OCI-M2 (cell line): Measurements from ENCODE around the gene ATAD3B.
"Not testable (repeated sequence)": the region's sequence is repeated elsewhere in the genome, so short reads cannot be mapped to it uniquely, and the experiment has no call there.

ENCODE experiments used
- DNase-seq: peaks from one replicate; lab custom pipeline; 2025; ENCODE audit not compliant: unreplicated experiment; lab: John Stamatoyannopoulos, UW

Gene ATAD3B, protein sequence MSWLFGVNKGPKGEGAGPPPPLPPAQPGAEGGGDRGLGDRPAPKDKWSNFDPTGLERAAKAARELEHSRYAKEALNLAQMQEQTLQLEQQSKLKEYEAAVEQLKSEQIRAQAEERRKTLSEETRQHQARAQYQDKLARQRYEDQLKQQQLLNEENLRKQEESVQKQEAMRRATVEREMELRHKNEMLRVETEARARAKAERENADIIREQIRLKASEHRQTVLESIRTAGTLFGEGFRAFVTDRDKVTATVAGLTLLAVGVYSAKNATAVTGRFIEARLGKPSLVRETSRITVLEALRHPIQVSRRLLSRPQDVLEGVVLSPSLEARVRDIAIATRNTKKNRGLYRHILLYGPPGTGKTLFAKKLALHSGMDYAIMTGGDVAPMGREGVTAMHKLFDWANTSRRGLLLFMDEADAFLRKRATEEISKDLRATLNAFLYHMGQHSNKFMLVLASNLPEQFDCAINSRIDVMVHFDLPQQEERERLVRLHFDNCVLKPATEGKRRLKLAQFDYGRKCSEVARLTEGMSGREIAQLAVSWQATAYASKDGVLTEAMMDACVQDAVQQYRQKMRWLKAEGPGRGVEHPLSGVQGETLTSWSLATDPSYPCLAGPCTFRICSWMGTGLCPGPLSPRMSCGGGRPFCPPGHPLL

DNA sequence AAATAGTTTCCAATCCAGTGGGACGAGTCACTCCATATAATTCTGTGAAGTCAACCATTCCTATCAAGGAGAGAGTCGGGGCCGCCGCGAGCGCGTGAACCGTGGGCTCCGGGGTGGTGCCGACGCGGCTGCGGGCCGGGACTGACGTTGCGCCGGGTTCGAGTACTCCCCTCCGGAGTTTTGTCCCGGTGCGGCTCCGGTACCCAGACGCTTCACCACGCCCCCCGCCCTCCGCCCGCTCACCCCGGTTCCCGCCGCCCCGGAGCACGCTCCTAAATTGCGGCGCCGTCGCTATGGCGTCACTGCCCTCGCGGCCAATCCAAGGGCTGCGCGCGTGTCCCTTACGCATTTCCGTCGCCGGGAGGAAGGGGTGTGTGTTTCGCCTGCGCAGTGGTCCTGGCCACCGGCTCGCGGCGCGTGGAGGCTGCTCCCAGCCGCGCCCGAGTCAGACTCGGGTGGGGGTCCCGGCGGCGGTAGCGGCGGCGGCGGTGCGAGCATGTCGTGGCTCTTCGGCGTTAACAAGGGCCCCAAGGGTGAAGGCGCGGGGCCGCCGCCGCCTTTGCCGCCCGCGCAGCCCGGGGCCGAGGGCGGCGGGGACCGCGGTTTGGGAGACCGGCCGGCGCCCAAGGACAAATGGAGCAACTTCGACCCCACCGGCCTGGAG lies at the start of gene ATAD3B:
Gene ATAD3B (plus strand): TSS at position 377 of the 664 bp plus-strand sequence. CDS start 120 bp downstream, at position 497.
- DNase-seq: peak; percentile 48

DNA sequence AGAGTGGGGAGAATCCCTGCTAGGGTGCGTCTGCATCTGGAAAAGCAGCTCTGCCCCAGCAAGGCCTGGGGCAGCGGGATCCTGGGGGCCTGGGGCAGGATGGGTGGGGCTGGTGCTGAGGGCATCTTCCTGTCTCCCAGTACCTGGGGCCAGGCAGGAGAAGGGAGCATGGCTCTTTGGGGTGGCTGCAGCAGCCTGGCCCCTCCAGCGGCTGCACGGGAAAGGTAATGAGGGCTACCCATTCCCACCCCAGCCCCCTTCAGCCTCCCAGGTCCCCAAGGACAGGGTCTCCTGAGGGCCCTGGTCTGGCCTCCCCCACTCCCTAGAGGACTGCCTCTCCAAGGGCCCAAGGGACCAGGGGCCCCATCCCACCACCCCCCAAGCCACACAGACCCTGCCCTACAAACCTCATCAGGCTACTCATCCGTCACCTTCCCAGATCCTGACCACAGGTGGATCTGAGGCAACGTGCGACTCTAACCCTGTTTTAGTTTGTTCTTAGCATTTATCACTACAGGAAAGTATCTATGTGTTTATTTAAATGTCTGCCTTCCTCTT lies 49.6 kb upstream of the ATAD3B start:
- DNase-seq: no peak

DNA sequence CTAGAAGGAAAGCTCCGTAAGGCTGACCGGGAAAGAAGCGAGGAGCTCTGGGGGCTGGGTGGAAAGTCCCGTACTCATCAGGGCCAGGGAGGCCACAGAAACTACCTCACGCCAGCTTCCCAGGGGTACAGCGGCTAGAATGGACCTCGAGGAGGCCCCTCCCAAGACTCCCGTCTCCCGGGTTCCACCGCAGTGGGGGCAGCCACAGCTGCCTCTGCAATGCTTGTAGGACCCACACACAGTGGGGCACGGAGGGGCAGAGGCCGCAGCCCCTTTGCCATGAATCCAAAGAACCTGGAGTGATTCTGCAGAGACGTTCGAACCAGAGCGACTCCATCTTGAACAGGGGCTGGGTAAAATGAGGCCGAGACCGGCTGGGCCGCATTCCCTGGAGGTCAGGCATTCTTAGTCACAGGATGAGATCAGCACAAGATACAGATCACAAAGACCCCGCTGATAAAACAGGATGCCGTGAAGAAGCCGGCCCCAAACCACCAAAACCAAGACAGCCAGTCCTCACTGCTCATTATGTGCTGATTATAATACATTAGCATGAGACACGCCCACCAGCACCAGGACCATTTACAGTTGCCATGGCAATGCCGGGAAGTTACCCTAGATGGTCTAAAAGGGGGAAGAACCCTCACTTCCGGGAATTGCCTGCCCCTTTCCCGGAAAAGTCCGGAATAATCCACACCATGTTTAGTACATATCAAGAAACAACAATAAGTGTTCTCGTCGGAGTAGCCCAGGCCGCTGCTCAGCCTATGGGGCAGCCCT lies 48.9 kb upstream of the ATAD3B start:
- DNase-seq: no peak

DNA sequence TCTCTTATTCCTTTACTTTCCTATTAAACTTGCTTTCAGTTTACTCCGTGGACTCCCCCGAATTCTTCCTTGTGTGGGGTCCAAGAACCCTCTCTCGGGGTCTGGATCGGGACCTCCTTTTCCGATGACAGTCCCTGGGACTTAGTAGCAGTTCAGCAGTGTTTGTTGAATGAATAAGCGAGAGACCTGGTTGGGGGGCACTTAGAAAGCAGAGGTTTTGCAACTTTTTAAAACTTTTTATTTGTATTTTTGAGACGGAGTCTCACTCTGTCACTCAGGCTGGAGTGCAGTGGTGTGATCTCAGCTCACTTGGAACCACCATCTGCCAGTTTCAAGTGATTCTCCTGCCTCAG lies 48.3 kb upstream of the ATAD3B start:
- no peak for DNase-seq

DNA sequence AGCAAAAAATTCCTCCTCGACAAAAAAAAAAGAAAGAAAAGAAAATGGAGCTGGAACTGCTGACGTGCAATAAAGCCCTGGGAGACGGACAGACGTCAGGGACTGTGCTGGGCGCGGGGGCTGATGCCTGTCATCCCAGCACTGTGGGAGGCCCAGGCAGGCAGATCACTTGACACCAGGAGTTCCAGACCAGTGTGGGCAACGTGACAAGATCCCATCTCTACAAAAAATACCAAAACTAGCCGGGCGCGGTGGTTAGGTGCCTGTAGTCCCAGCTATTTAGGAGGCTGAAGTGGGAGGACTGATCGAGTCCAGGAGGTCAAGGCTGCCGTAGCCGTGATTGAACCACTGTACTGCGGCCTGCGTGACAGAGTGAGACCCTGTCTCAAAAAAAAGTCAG lies 46.9 kb upstream of the ATAD3B start:
- no peak for DNase-seq

DNA sequence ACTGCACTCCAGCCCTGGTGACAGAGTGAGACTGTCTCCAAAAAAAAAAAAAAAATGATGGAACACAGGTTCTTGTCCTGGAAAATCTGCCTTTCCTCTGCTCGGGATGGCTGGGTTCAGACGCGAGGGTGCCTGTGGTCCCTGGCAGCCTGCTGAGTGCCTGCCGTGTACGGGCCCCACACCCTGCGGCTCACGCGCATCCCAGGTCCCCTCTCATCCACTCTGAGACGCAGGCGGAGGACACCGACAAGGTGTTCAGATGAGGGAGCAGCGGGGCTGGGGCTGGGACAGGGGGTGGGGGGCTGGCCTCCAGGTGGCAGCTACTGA lies 46.2 kb upstream of the ATAD3B start:
- DNase-seq: no peak

DNA sequence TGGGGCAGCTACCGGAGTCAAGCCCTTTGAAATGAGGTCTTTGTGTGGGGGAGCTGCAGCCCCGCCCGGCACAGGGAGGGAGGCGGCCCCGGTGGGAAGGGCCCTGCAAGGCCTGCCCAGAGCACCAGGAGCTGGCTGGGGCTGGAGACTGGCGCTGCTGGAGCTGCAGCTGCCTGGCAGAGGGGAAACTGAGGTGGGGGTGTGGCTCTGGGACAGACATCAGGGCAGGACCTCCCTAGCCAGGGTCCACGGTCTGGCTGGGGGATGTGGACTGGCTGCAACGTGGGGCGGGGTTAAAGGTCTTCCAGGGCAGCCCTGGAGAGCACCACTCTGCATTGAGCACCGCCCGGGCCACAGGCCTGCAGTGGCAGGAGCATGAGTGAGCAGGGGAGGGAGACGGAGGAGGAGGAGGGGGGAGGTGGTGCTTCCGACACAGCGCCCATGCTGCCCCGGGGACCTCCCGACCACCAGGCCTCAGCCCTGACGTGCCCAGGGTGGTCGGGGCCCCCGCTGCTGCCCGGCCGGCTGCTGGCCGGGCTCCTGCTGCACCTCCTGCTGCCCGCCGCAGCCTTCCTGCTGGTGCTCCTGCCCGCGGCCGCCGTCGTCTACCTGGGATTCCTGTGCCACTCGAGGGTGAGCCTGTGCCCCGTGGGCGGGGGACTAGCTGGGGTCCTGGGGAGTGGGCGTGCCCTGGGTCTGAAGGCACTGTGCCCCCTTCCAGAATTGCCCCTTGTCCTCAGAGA lies 45.6 kb upstream of the ATAD3B start:
- DNase-seq: no peak

DNA sequence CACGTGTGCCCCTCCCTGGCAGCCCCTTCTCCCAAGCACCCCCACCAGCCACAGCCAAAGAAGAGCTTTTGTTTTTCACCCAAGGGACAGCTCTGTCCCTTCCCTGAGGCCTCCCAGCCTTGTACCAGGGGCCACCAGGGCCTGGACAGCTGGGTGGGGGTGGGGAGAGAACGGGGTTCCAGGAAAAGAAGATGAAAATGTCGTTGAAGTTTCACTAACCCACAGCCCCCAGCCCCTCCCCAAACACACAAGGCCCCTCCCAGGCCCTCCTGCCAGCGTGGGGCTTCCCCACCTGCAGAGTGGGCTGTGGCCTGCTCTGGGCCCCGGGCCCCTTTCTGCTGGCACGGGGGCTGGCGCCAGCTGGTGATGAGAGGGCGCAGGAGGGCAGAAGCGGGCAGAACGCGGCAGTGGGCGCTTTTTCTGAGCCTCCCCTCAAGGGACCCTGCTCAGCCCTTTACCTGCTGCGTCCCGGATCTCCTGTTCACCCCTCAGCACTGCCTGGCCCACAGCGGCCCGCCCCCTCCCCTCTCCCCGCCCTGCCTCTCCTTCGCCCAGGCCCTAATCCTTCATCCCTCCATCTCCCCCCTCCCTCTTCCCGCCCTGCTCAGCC lies 45.0 kb upstream of the ATAD3B start:
- DNase-seq: no peak

DNA sequence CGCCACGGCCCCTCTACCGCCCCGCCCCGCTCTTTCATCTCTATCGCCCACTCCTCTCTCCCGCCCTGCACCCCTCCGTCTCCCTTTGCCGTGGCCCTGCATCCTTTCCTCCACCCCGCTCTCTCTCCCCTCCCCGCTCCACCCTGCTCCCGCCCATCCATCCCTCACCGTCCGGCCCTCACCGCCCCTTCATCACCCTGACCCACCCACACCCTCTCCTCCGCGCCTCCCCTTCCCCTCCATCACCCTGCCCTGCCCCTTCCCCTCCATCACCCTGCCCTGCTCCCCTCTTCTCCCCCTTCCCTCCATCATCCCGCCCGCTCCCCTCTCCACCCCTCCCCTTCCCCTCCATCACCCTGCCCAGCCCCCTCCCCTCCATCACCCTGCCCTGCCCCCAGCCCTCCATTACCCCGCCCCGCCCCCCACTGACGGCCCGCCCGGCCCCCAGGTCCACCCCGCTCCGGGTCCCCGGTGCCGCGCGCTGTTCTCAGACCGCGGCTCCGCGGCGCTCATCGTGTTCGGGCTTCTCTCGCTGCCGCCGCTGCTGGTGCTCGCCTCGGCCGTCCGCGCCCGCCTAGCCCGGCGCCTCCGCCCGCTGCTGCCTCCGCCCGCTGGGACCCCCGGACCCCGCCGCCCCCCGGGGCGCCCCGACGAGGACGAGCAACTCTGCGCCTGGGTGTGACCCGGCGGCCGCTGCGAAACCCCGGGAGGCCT lies 44.3 kb upstream of the ATAD3B start:
- DNase-seq: no peak

DNA sequence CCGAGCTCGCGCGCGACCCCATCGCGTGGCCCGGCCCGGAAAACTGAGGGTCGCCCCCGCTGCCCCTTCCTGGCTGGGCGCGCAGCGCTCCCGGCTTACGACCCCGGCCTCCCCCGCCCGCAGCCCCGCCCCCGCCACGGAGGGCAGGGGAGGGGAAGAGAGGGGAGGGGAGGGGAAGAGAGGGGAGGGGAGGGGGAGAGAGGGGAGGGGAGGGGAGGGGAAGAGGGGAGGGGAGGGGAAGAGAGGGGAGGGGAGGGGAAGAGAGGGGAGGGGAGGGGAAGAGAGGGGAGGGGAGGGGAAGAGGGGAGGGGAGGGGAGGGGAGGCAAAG lies 43.8 kb upstream of the ATAD3B start:
- no peak for DNase-seq

DNA sequence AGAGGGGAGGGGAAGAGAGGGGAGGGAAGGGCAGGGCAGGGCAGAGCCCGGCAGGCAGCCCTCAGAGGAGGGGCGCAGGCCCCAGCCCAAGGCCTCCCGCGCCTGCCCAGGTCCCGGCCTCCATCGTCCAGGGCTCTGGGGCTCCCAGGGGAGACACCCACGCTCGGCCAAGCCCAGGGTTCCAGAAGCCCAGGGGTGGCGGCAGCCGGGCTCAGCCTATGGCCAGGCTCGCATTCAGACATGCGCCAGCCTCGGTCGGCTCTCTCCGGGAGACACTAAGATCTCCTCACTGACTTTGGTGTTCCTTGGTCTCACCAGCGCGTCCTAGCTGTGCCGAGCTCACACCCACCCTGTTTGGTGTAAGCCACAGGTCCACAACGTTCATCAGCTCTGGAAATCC lies 43.4 kb upstream of the ATAD3B start:
- DNase-seq: no peak

DNA sequence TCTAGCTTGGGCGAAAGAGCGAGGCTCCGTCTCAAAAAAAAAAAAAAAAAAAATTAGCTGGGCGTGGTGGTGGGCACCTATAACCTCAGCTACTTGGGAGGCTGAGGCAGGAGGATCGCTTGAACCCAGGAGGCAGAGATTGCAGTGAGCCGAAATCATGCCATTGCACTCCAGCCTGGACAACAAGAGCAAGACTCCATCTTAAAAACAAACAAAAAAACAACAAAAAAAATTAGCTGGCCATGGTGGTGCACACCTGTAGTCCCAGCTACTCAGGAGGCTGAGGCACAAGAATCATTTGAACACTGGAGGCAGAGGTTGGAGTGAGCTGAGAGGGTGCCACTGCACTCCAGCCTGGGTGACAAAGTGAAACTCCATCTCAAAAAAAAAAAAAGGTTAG lies 42.6 kb upstream of the ATAD3B start:
- not testable (repeated sequence) for DNase-seq

DNA sequence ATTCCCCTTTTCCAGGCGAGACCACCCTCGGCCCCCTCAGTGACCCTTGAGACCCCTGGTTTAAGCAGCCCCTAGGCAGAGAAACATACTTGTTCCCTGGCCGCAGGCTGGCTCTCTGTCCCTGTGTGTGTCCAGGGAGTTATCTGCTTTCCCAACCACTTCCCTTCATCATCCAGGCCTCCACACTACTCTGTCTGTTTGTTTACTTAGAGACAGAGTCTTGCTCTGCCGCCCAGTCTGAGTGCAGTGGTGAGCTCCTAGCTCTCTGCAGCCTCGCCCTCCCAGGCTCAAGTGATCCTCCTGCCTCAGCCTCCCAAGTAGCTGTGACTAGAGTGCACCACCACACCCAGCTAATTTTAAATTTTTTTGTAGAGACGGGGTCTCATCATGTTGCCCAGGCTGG lies 41.9 kb upstream of the ATAD3B start:
- no peak for DNase-seq

DNA sequence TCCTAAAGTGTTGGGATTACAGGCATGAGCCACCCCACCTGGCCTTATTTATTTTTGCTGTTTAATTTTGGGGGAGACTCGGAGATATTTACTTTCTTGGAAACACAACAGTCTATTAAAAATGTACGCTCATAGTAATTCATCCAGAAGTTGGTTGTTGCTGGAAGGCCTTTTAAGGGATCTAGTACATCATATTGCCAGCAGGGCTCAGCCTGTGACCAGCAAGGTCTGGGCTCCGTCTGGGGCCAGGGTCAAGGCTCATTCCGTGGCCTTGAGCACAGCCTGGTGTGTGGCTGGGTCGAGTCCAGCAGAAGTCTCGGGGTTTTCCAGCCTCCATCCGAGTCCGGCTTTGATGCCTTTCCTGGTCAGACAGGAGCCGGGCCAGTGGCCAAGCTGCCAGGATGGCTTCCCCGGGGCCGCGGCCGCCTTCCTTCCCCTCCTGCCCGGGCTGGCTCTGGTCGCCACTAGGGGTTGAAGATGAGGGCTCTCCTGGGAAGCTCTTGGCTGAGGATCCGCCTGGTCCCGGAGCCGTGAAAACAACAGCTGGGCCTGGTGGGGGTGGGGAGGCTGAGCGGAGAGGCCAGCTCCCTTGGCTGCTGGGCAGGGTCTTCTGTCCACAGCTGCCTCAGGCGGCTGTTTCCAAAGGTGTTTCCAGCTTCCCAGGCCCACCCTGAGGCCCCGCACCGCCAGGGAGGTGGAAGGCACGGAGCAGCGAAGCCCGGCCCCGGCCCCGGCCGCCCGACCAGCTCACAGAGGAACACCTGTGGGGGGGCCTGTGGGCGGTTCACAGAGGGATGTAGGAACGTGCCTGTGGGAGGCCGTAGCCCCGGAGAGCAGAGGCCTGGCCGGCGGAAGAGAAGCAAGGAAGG lies 41.2 kb upstream of the ATAD3B start:
- no peak for DNase-seq

DNA sequence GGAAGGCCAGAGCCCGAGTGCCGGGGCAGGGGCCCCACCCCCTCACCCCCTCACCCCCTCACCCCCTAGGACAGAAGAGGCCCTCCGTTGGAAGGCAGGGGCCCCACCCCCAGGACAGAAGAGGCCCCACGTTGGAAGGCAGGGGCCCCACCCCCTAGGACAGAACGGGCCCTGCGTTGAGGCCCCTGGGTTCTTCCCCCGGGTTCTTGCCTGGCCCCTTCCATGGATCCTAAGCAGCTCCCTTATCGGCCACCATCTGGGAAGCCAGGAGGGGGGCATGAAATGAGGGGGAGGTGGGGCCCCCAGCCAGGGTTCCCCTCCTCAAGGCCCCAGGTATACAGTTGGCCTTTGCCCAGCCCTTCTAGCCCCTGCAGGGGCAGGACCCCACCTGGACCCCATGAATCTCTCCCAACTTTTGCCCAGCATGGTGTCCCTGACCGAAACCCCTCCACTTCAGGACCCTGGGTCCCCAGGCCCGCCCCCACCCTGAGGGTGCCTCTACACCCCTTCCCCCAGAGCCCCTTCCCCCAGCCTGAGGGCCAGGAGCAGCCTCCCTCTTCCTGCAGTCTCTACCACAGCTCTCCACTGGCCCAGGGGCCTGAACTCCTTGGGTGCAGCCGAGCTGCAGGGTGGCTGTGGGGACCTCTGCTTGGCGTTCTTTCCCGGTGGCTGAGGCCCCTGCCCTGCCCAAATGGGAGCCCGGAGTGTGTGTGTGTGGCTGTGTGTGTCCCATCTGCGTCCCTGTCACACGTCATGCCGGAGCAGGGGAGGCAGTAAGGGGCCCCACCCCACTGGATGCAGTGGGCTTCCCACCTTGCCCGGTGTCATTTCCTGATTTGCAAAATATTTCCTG lies 40.3 kb upstream of the ATAD3B start:
- DNase-seq: no peak

DNA sequence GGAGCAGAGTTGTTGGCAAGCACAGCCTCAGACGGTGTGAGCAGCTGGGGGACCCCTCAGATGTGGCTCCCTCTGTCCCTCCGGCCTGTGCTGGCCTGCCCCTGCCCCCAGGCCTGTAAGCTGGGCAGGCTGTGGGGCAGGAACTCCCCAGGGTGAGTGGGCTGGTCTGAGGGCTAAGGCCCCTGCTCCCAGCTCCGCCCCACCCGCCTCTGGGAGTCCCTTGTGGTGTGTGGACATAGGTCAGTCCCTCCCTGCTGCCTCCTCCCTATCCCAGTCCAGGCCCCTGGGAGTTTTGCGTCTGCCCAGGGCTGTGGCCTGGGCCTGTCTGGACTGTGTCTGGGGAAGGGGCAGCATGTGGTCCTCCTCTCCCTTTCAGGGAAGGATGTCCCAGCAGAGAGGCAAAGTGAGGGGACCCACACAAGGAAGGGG lies 39.7 kb upstream of the ATAD3B start:
- no peak for DNase-seq

DNA sequence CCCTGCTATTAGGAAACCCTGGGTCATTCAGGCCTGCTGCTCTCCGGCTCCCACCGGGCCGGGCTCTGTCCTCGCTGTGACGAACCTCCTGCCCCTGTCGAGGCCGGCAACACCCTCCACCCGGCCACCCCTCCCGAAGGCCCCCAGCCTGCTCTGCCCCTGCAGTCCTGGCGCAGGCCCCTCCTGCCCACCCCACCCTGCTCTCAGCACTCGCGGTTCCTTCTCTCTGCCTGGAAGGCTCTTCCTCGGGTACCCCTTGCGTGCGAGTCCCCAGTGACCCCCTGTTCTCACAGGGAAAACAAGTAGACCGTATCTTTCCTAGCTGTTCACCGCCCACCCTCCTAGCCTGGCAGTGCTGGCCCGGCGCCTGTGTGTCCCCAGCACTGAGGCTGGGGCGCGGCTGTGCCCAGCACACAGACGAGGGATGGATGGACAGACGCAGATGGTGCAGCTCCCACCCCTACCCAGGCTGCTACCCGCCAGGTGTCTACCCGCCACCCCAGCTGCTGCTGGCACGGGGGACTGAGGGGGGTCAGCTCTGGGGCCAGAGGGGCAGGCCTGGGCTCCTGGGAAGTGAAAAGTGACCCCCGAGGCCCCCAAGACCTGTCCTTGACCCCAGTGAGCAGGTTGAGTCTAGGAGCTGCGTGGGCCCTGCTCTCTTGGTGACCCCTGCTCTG lies 39.2 kb upstream of the ATAD3B start:
- DNase-seq: no peak
